Fibroblast of the conjunctiva (primary cell): ENCODE data around the gene GOLGA3.
"Not testable (repeated sequence)": the region's sequence is repeated elsewhere in the genome, so short reads cannot be mapped to it uniquely, and the experiment has no call there.

Source experiments
- DNase-seq: peaks from one replicate; pipeline ENCODE4 v3.0.0-alpha.2; 2010; ENCODE audit warnings: low read depth

GOLGA3 gene, protein sequence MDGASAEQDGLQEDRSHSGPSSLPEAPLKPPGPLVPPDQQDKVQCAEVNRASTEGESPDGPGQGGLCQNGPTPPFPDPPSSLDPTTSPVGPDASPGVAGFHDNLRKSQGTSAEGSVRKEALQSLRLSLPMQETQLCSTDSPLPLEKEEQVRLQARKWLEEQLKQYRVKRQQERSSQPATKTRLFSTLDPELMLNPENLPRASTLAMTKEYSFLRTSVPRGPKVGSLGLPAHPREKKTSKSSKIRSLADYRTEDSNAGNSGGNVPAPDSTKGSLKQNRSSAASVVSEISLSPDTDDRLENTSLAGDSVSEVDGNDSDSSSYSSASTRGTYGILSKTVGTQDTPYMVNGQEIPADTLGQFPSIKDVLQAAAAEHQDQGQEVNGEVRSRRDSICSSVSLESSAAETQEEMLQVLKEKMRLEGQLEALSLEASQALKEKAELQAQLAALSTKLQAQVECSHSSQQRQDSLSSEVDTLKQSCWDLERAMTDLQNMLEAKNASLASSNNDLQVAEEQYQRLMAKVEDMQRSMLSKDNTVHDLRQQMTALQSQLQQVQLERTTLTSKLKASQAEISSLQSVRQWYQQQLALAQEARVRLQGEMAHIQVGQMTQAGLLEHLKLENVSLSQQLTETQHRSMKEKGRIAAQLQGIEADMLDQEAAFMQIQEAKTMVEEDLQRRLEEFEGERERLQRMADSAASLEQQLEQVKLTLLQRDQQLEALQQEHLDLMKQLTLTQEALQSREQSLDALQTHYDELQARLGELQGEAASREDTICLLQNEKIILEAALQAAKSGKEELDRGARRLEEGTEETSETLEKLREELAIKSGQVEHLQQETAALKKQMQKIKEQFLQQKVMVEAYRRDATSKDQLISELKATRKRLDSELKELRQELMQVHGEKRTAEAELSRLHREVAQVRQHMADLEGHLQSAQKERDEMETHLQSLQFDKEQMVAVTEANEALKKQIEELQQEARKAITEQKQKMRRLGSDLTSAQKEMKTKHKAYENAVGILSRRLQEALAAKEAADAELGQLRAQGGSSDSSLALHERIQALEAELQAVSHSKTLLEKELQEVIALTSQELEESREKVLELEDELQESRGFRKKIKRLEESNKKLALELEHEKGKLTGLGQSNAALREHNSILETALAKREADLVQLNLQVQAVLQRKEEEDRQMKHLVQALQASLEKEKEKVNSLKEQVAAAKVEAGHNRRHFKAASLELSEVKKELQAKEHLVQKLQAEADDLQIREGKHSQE (N-terminal part only)

DNA sequence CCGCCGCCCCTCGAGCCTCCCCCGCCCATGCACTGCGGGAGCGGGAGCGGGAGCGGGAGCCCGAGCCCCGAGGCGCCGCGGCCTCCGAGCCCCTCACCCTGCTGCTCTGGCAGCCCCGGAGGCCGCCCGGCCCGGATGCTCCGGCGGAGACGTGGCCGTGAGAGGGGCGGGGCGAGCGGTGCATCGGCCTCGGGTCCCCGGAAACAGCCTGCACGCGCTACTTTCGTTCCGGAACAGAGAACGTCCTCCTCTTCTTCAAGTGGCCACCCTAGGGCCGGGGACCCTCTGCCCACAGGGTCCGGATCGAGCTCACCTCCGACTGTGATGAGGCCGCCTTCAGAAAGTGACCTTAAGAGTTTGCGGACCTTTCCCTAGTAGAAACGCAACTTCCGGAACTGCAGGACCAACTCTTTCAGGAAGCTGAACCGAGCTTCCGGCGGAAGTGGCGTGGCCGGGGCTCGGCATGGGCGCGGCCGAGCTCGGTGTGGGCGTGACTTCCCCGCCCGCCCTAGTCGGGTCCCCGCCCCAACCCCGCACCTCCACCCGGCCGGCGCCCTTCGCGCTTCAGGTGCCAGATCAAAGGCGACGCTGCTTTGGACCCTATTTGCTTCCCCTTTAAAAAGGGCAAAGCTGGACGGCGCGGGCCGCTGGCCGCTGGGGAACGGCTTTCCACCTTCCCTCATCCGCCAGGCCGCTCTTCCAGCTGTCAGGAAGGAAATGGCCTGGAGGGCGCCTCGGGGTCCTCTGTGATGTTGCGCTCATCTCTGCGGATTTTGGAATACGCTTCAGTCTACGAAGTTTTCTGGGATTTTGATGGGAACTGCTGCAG is at the start of gene GOLGA3:
Gene GOLGA3 (minus strand): TSS at position 164 of the 829 bp plus-strand sequence. CDS start 6,741 bp downstream, outside the sequence.
- DNase-seq, result peak; percentile 90

DNA sequence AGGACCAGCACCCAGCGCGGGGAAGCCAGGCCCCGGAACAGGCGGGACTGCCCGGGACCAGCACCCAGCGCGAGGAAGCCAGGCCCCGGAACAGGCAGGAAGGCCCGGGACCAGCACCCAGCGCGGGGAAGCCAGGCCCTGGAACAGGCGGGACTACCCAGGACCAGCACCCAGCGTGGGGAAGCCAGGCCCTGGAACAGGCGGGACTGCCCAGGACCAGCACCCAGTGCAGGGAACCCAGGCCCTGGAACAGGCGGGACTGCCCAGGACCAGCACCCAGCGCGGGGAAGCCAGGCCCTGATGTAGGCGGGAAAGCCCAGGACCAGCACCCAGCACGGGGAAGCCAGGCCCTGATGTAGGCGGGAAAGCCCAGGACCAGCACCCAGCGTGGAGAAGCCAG is 46.0 kb upstream of the GOLGA3 start:
- not testable (repeated sequence) for DNase-seq

DNA sequence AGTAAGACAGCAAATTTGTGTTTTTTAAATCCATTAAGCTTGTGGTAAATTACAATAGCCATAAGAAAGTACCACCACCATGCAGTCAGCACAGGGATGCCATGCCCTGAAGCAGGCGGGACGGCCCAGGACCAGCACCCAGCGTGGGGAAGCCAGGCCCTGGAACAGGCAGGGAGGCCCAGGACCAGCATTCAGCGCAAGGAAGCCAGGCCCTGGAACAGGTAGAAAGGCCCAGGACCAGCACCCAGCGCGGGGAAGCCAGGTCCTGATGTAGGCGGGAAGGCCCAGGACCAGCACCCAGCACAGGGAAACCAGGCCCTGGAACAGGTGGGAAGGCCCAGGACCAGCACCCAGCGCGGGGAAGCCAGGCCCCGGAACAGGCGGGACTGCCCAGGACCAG is 45.5 kb upstream of the GOLGA3 start:
- DNase-seq, result no peak

DNA sequence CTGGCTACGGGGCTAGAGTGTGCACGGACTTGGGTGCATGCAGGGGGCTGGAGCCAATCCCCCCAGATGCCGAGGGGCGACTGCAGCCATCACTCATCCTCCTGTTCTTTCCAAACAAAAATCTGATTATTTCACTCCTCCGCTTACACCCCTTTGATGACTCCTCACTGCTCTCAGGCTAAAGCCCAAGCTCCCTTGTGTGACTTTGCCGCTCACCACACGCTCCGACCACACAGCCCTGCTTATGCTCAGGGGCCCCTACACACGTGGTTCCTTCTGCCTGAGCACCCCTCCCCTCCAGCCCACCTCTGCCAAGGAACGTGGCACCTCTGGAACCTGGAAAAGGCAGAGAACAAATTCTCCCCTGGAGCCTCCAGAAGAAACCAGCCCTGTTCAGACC is 45.1 kb upstream of the GOLGA3 start:
- no peak for DNase-seq

DNA sequence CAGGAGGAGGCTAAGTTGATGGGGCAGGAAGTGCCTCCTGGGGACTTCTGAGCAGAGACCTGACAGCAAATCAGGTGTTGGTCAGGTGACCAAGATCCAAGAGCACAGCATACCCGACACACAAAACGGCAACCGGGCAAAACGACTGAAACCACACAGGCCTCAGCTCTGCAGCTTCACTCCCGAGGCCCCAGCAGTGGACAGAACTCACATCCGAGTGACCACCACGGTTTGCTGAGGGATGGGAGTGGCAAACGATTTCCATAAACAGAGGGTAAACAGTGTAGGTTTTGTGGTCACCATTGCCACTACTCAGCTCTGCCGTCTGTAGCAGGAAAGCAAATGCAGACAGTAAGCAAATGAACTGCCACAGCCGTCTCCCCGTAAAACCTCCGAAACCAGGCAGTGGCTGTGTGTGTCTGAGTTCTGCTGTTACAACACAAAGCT is 44.3 kb upstream of the GOLGA3 start:
- DNase-seq, result no peak

DNA sequence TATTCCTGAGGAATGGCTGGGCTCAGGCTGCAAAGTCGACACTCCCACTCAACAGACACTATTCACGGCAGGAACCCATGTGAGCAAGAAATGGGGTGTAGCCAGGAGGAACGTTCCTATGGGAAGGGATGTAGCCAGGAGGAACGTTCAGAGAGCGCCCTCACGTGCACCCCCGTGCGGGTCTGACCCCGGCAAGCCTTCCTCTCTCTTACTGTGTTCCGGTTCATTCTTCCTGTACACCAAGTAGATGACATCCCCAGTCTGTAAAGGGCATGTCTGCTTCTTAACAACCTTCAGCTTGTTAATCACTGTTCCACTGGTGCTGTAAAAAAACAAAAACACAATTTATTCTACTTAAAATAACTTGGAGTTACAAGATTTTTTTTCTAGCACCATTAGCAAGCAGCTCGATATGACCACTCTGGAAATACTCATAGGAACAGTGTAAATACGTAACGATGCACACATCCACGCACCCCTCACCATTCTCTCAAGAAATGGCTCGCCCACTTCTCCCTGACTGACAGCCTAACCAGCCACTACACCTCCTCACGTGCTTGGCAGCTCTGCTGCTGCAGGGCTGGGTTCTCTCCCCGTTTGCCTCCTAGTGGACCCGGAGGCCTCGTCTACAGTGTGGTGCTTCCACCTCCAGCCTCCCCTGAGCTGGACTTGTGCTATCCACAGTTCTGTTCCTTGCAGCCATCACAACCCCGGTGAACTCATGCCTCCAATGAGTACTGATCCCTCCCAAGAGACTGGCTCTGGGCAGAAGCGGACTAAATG is 43.6 kb upstream of the GOLGA3 start:
- no peak for DNase-seq

DNA sequence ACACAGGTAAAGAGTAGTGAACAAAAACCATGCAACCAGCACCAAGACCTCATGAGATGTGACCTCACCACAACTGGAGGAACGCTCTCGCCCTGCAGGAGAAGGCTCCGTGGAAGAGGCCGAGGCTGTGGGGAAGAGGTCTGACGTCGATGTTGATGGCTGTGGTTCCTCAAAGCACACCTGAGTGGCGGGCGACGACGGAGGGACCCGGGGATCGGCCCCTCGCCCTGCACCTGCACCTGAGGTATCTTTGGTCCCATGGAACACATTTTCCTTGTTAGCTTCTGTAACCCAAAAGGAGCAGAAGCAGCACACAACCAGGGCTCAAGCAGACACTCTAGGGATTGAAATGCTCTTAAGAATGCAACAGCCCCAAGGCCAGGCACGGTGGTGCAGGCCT is 40.9 kb upstream of the GOLGA3 start:
- DNase-seq, result no peak

DNA sequence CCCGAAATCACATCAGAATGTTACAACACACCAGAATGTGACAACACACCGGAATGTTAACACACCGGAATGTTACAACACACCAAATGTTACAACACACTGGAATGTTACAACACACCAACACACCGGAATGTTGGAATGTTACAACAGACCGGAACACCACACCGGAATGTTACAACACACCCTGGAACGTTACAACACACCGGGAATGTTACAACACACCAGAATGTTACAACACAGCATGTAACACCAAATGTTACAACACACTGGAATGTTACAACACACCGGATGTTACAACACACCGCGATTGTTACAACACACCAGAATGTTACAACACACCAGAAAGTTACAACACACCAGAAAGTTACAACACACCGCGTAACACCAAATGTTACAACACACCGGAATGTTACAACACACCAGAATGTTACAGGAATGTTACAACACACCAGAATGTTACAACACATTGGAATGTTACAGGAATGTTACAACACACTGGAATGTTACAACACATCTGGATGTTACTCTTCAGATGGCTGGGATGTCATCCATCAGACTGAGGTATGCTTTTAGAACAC is 37.7 kb upstream of the GOLGA3 start:
- peak; percentile 23 for DNase-seq

DNA sequence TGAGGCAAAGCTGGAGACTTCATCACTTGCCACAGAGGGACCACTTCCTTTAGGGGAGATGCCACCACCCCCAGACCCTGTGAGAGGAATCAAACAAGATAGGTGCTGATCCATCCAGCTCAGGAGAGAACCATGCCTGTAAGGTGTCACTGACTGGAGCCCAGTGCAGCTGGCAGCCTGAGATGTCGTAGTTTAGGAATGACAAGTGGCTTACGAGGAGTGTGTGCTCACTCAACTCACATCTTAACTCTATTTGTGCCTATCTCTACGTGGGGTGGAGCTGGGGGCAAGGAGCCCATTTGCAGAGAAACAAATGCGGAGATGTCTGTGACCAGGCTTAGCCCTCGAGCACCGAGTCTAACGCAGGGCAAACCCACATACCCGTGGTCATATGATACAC is 32.9 kb upstream of the GOLGA3 start:
- DNase-seq, result no peak

DNA sequence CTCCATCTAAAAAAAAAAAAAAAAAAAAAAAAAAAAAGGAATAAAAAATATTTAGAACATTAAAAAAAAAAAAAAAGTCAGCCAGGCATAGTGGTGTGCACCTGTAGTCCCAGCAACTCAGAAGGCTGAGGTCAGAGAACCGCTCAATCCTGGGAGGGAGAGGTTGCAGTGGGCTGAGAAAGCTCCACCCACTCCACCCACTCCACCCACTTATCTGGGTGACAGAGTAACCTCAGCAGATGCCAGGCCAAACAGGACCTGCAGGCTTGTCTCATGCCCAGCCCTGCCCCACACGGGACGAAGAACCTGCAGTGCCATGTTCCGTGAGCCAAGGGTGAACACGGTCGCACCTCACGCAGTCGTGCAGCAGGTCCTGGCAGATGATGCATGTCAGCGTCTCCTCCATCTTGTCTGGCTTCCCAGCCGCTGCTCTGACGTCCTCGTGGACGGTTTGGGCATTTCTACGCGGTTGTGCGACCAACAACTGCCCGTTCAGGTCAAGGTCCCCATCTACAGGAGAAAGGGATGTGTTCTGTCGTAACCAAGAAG is 30.1 kb upstream of the GOLGA3 start:
- no peak for DNase-seq

DNA sequence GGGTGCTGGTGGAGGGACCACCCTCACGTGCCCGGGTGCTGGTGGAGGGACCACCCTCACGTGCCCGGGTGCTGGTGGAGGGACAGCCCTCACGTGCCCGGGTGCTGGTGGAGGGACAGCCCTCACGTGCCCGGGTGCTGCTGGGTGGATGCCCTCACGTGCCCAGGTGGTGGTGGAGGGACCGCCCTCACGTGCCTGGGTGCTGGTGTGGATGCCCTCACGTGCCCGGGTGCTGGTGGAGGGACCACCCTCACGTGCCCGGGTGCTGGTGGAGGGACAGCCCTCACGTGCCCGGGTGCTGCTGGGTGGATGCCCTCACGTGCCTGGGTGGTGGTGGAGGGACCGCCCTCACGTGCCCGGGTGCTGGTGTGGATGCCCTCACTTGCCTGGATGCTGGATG is 28.4 kb upstream of the GOLGA3 start:
- DNase-seq, result not testable (repeated sequence)

DNA sequence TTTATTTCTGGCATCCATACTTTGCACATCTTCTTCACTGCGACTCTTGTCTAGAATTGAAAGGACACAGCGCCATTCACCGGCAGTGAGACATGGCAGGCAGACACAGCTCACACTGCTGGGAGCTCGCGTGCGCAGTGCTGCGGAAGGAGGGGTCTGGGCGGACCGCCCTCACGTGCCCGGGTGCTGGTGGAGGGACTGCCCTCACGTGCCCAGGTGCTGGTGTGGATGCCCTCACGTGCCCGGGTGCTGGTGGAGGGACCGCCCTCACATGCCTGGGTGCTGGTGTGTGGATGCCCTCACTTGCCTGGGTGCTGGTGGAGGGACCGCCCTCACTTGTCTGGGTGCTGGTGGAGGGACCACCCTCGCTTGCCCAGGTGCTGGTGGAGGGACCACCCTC is 27.9 kb upstream of the GOLGA3 start:
- DNase-seq, result no peak

DNA sequence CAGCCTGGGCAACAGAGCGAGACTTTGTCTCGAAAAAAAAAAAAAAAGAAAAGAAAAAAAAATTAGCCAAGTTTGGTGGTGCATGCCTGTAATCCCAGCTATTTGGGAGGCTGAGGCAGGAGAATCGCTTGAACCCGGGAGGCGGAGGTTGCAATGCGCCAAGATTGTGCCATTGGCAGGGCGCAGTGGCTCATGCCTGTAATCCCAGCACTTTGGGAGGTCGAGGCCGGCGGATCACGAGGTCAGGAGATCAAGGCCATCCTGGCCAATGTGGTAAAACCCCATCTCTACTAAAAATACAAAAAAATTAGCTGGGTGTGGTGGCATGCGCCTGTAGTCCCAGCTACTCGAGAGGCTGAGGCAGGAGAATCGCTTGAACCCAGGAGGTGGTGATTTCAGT is 26.5 kb upstream of the GOLGA3 start:
- not testable (repeated sequence) for DNase-seq

DNA sequence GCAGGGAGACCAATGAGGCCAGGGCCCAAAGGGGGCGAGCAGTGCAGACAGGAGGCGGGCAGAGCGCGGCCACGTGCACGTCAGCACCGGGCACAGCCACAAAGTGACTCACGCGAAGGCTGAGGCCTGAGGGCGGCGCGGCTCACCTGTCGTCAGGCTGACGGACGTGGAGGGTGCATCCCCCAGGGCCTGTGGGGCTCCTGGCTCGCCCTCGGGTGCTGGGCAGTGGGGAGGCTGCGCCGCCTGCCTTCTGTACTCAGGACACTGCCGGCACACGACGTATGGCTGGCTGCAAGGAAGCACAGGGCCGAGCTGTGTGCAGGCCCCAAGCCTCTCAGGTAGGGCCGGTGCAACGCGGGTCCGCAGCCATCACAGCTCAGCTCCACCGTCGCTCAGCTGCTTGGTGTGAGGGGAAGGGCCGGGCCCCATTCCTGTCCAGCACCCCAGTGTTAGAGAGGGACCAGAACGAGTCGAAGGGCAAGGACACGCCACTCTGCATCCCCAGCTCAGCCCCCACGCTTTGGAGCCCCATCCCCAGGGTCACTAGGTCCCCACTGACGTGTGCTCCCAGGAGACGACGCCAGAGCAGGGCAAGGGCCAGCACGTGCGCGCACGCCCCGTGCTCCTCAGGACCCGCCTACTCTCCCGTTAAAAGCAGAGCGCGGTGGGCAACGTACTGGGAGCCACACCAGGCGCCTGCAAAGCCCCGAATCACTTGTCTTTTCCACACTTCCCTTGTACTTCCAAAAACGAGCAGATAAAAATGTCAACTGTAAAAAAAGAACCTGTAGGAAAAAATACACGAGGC is 24.8 kb upstream of the GOLGA3 start:
- DNase-seq, result no peak

DNA sequence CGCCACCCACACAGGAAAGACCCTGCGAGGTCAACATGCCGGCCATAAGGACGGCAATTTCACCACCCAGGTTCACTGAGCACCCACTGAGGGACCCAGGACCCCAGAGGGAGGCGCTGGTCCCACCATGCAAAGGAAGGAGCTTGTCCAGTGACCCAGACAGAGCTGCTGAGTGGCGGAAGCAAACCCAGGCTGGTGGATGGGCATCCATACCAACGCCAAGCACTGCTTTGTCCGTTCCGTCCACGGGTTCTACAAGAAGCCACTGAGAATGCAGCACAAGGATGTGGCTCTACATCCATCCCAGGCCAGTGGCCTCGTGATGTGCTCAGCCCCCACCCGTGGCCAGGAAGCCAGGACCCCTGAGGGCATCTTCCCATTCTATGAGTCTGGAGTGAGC is 23.8 kb upstream of the GOLGA3 start:
- DNase-seq, result no peak

DNA sequence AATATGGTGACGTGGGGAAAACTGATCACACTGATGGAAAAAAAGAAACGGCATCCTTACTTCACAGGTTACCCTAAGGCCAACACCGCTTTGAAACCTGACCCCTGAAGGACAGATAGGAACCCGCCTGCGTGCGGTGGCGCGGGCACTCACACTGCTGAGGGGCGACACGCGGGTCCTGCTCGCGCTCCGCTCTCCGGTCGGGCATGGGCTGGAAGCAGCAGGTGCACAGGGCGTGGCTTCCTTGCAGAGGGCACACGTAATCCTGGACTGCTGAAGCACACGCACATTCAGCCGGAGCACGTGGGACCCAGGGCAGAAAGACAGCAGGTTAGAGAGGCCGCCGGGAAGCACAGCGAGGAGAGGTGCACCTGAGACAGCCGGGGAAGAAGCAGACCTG is 22.8 kb upstream of the GOLGA3 start:
- DNase-seq, result no peak

DNA sequence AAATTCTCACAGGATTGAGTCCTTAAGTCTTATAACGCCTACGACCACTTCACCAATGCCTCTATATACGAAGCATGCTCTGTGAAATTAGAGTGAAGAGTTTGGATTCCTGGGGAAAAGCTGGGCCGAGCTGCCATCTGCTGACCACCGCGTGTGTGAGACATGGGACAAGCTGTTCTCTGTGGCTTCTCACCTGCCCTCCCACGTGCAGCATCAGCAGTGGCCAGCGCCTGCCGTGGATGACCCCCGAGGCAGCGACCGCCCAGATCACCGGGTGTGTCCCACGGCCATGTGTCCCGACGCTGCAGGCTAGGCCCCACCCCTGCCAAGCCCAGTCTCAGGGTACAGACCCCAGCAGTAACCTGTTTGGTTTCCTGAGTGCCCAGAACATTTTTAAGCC is 21.6 kb upstream of the GOLGA3 start:
- DNase-seq, result no peak

DNA sequence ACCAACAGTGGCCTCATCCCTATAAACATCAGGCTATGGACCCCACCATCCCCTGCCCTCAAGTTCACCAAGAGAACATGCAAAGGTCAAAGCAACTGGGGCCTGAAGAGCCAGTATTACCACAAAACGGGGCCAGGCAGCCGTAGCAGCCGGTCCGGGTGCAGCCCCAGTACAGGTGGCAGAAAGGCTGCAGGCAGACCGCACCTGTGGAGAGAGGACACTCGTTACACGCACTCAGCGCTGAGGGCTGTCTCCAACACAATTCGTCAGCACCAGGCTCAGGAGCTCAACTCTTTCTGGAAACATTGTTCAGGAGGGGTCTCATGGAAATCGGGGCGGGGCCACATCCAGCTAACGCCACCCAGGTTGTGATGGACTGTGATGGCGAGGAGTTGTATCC is 19.9 kb upstream of the GOLGA3 start:
- no peak for DNase-seq
